ENCODE results near the gene ST7.

- TF ChIP-seq TP53 (CRISPR knock-in tag; IDR thresholded peaks at IDR 0.05), result no peak
- TF ChIP-seq CTCF (IDR thresholded peaks at IDR 0.05), result no peak
- TF ChIP-seq, protein P1, sequence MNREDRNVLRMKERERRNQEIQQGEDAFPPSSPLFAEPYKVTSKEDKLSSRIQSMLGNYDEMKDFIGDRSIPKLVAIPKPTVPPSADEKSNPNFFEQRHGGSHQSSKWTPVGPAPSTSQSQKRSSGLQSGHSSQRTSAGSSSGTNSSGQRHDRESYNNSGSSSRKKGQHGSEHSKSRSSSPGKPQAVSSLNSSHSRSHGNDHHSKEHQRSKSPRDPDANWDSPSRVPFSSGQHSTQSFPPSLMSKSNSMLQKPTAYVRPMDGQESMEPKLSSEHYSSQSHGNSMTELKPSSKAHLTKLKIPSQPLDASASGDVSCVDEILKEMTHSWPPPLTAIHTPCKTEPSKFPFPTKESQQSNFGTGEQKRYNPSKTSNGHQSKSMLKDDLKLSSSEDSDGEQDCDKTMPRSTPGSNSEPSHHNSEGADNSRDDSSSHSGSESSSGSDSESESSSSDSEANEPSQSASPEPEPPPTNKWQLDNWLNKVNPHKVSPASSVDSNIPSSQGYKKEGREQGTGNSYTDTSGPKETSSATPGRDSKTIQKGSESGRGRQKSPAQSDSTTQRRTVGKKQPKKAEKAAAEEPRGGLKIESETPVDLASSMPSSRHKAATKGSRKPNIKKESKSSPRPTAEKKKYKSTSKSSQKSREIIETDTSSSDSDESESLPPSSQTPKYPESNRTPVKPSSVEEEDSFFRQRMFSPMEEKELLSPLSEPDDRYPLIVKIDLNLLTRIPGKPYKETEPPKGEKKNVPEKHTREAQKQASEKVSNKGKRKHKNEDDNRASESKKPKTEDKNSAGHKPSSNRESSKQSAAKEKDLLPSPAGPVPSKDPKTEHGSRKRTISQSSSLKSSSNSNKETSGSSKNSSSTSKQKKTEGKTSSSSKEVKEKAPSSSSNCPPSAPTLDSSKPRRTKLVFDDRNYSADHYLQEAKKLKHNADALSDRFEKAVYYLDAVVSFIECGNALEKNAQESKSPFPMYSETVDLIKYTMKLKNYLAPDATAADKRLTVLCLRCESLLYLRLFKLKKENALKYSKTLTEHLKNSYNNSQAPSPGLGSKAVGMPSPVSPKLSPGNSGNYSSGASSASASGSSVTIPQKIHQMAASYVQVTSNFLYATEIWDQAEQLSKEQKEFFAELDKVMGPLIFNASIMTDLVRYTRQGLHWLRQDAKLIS (CRISPR knock-in tag; IDR thresholded peaks at IDR 0.05; ENCODE audit: borderline replicate concordance), result no peak
- no peak for TF ChIP-seq ZNF232 (CRISPR knock-in tag; IDR thresholded peaks at IDR 0.05)
- no peak for TF ChIP-seq ZNF138 (CRISPR knock-in tag; conservative IDR thresholded peaks at IDR 0.05)
- no peak for TF ChIP-seq ESRRA (CRISPR knock-in tag; IDR thresholded peaks at IDR 0.05; ENCODE audit: borderline replicate concordance)
- TF ChIP-seq, protein P2, sequence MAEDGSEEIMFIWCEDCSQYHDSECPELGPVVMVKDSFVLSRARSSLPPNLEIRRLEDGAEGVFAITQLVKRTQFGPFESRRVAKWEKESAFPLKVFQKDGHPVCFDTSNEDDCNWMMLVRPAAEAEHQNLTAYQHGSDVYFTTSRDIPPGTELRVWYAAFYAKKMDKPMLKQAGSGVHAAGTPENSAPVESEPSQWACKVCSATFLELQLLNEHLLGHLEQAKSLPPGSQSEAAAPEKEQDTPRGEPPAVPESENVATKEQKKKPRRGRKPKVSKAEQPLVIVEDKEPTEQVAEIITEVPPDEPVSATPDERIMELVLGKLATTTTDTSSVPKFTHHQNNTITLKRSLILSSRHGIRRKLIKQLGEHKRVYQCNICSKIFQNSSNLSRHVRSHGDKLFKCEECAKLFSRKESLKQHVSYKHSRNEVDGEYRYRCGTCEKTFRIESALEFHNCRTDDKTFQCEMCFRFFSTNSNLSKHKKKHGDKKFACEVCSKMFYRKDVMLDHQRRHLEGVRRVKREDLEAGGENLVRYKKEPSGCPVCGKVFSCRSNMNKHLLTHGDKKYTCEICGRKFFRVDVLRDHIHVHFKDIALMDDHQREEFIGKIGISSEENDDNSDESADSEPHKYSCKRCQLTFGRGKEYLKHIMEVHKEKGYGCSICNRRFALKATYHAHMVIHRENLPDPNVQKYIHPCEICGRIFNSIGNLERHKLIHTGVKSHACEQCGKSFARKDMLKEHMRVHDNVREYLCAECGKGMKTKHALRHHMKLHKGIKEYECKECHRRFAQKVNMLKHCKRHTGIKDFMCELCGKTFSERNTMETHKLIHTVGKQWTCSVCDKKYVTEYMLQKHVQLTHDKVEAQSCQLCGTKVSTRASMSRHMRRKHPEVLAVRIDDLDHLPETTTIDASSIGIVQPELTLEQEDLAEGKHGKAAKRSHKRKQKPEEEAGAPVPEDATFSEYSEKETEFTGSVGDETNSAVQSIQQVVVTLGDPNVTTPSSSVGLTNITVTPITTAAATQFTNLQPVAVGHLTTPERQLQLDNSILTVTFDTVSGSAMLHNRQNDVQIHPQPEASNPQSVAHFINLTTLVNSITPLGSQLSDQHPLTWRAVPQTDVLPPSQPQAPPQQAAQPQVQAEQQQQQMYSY (CRISPR knock-in tag; IDR thresholded peaks at IDR 0.05), result no peak
- no peak for TF ChIP-seq FOXJ3 (CRISPR knock-in tag; IDR thresholded peaks at IDR 0.05; ENCODE audit: borderline replicate concordance)
- TF ChIP-seq ZNF121 (CRISPR knock-in tag; IDR thresholded peaks at IDR 0.05), result no peak
- no peak for TF ChIP-seq JAZF1 (CRISPR knock-in tag; IDR thresholded peaks at IDR 0.05)
Observed at GRCh38 chr7:117138495-117138894, 185.2 kb downstream of the ST7 start.

All from WTC11 (cell line).